Measurements from ENCODE around the gene BAX. TPM values are rescaled to one million over a fixed set of nuclear protein-coding genes. Genes with fewer than 3 reads are reported as not detected.

Gene BAX
- total and polyA plus RNA-seq, 2 of the 13 experiments (the other 11 are each of a cell fraction or from before 2014, with no cell fraction given) = 139 to 176 TPM

- TF ChIP-seq CAMTA2 (CRISPR knock-in tag; IDR thresholded peaks at IDR 0.05; ENCODE audit: borderline replicate concordance) (0 out of 2 replicates have a peak, but pooled peaks have one; percentile 34), KDM3A (CRISPR knock-in tag; IDR thresholded peaks at IDR 0.05; ENCODE audit: low read depth) (no peak), GTF3A (CRISPR knock-in tag; conservative IDR thresholded peaks at IDR 0.05) (peak; percentile 18; the same call in 1 of the 2 replicates), TSC22D2 (CRISPR knock-in tag; IDR thresholded peaks at IDR 0.05; ENCODE audit: borderline replicate concordance) (no peak), ZNF615 (CRISPR knock-in tag; IDR thresholded peaks at IDR 0.05; ENCODE audit: borderline replicate concordance) (0 out of 2 replicates have a peak, but pooled peaks have one; percentile 62), SP140L (CRISPR knock-in tag; IDR thresholded peaks at IDR 0.05; ENCODE audit: borderline replicate concordance) (no peak), SSRP1 (CRISPR knock-in tag; IDR thresholded peaks at IDR 0.05) (peak; percentile 65; the same call in 1 of the 2 replicates), KMT2A (CRISPR knock-in tag; IDR thresholded peaks at IDR 0.05) (no peak; the same call in 1 of the 2 replicates), ZNF788 (CRISPR knock-in tag; IDR thresholded peaks at IDR 0.05; ENCODE audit: borderline replicate concordance) (0 out of 2 replicates have a peak, but pooled peaks have one; percentile 23), ZFYVE20 (CRISPR knock-in tag; IDR thresholded peaks at IDR 0.05; ENCODE audit: borderline replicate concordance, low read depth) (no peak), PAX8 (CRISPR knock-in tag; IDR thresholded peaks at IDR 0.05; ENCODE audit: borderline replicate concordance) (no peak), ATF7-NPFF (CRISPR knock-in tag; IDR thresholded peaks at IDR 0.05; ENCODE audit: low read depth) (0 out of 2 replicates have a peak, but pooled peaks have one; percentile 12), ZMYM2 (CRISPR knock-in tag; IDR thresholded peaks at IDR 0.05) (no peak), PTBP1 (IDR thresholded peaks at IDR 0.05; ENCODE audit: low read depth, low read length, poor library complexity, severe bottlenecking) (peak; percentile 69), ZFP36L2 (CRISPR knock-in tag; IDR thresholded peaks at IDR 0.05) (no peak), RAD21 (CRISPR knock-in tag; IDR thresholded peaks at IDR 0.05) (peak; percentile 44; the same call in 1 of the 2 replicates), FOXO1 (CRISPR knock-in tag; IDR thresholded peaks at IDR 0.05) (no peak), HMGA1 (CRISPR knock-in tag; conservative IDR thresholded peaks at IDR 0.05) (no peak), NAIF1 (CRISPR knock-in tag; IDR thresholded peaks at IDR 0.05; ENCODE audit: borderline replicate concordance) (peak; percentile 66), JUNB (CRISPR knock-in tag; IDR thresholded peaks at IDR 0.05; ENCODE audit: borderline replicate concordance) (0 out of 2 replicates have a peak, but pooled peaks have one; percentile 22), ZNF501 (CRISPR knock-in tag; IDR thresholded peaks at IDR 0.05) (no peak), ZNF101 (CRISPR knock-in tag; IDR thresholded peaks at IDR 0.05; ENCODE audit: borderline replicate concordance, low read depth) (no peak), ZNF205 (CRISPR knock-in tag; IDR thresholded peaks at IDR 0.05) (no peak), KDM6A (CRISPR knock-in tag; IDR thresholded peaks at IDR 0.05; ENCODE audit: low read depth) (no peak; the same call in 1 of the 2 replicates), ZGPAT (CRISPR knock-in tag; IDR thresholded peaks at IDR 0.05) (peak; percentile 39; the same call in 1 of the 2 replicates), RBAK (CRISPR knock-in tag; IDR thresholded peaks at IDR 0.05) (no peak), ZNF547 (CRISPR knock-in tag; IDR thresholded peaks at IDR 0.05) (no peak), RELA (CRISPR knock-in tag; IDR thresholded peaks at IDR 0.05) (no peak), ZNF766 (CRISPR knock-in tag; IDR thresholded peaks at IDR 0.05; ENCODE audit: borderline replicate concordance) (no peak)
- TF ChIP-seq, protein P1, sequence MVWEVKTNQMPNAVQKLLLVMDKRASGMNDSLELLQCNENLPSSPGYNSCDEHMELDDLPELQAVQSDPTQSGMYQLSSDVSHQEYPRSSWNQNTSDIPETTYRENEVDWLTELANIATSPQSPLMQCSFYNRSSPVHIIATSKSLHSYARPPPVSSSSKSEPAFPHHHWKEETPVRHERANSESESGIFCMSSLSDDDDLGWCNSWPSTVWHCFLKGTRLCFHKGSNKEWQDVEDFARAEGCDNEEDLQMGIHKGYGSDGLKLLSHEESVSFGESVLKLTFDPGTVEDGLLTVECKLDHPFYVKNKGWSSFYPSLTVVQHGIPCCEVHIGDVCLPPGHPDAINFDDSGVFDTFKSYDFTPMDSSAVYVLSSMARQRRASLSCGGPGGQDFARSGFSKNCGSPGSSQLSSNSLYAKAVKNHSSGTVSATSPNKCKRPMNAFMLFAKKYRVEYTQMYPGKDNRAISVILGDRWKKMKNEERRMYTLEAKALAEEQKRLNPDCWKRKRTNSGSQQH (CRISPR knock-in tag; IDR thresholded peaks at IDR 0.05; ENCODE audit: low read depth) = no peak
These were observed 12.9 kb downstream of the BAX start (continued) for GRCh38 chr19:48967346-48968178.
